H9 (cell line): ENCODE data around the gene R3HDM1. TPM values are rescaled to one million over a fixed set of nuclear protein-coding genes. Genes with fewer than 3 reads are reported as not detected.

Experiments used
- DNase-seq: peaks from one replicate; pipeline ENCODE4 v3.0.0-alpha.2; 2017
- H2AFZ ChIP-seq: one replicate; pipeline ENCODE4 v1.6.1; 2013; ENCODE audit warnings: mild to moderate bottlenecking, low read length, control low read depth, moderate library complexity
- H2AK5ac ChIP-seq: 2 replicates; pipeline ENCODE4 v1.6.1; 2013; ENCODE audit warnings: low read length, control low read depth, mixed read lengths; ENCODE audit not compliant: insufficient read length
- H2BK120ac ChIP-seq: one replicate; pipeline ENCODE4 v1.6.1; 2013; ENCODE audit warnings: low read depth, mild to moderate bottlenecking, low read length, control low read depth, inconsistent platforms; ENCODE audit not compliant: poor library complexity, severe bottlenecking
- H2BK12ac ChIP-seq: 2 replicates; pipeline ENCODE4 v1.6.1; 2013; ENCODE audit warnings: low read length, control low read depth, mixed read lengths, low read depth; ENCODE audit not compliant: insufficient read length
- H2BK15ac ChIP-seq: 2 replicates; pipeline ENCODE4 v1.6.1; 2013; ENCODE audit warnings: low read depth, low read length, control low read depth
- H2BK20ac ChIP-seq: one replicate; pipeline ENCODE4 v1.6.1; 2013; ENCODE audit warnings: low read depth, mild to moderate bottlenecking, low read length, control low read depth, inconsistent platforms; ENCODE audit not compliant: poor library complexity, severe bottlenecking
- H2BK5ac ChIP-seq: 2 replicates; pipeline ENCODE4 v1.6.1; 2013; ENCODE audit warnings: low read length, control low read depth, mixed read lengths; ENCODE audit not compliant: insufficient read length
- H3K14ac ChIP-seq: 2 replicates; pipeline ENCODE4 v1.6.1; 2013; ENCODE audit warnings: low read length, control low read depth; ENCODE audit not compliant: insufficient read depth
- H3K18ac ChIP-seq: 2 replicates; pipeline ENCODE4 v1.6.1; 2013; ENCODE audit warnings: low read depth, mild to moderate bottlenecking, mixed read lengths, low read length, control low read depth; ENCODE audit not compliant: insufficient read length
- H3K23ac ChIP-seq: 2 replicates; pipeline ENCODE4 v1.6.1; 2013; ENCODE audit warnings: low read length, control low read depth, mixed read lengths, low read depth; ENCODE audit not compliant: insufficient read length
- H3K23me2 ChIP-seq: 2 replicates; pipeline ENCODE4 v1.6.1; 2013; ENCODE audit warnings: low read depth, mild to moderate bottlenecking, mixed read lengths, low read length, control low read depth; ENCODE audit not compliant: insufficient read length, poor library complexity, severe bottlenecking
- H3K27ac ChIP-seq: 2 replicates; pipeline ENCODE4 v1.5.1; 2013; ENCODE audit warnings: low read length, control low read depth, mixed read lengths, low read depth; ENCODE audit not compliant: insufficient read length
- H3K27me3 ChIP-seq: 2 replicates; pipeline ENCODE4 v1.6.1; 2013; ENCODE audit warnings: low read length, control low read depth, inconsistent platforms; ENCODE audit not compliant: insufficient read depth
- H3K4ac ChIP-seq: 2 replicates; pipeline ENCODE4 v1.6.1; 2013; ENCODE audit warnings: low read depth, mild to moderate bottlenecking, control low read depth, inconsistent platforms, low read length, moderate library complexity
- H3K4me1 ChIP-seq: 2 replicates; pipeline ENCODE4 v1.6.1; 2013; ENCODE audit warnings: low read length, control low read depth, inconsistent platforms; ENCODE audit not compliant: insufficient read depth
- H3K4me2 ChIP-seq: 2 replicates; pipeline ENCODE4 v1.6.1; 2013; ENCODE audit warnings: low read length, control low read depth, mixed read lengths; ENCODE audit not compliant: insufficient read length, insufficient read depth
- H3K56ac ChIP-seq: 2 replicates; pipeline ENCODE4 v1.6.1; 2013; ENCODE audit warnings: low read depth, mild to moderate bottlenecking, mixed read lengths, low read length, control low read depth; ENCODE audit not compliant: insufficient read length
- H3K79me1 ChIP-seq: 2 replicates; pipeline ENCODE4 v1.6.1; 2013; ENCODE audit warnings: low read depth, mild to moderate bottlenecking, moderate library complexity, low read length, control low read depth, inconsistent platforms; ENCODE audit not compliant: insufficient read depth, poor library complexity, severe bottlenecking
- H3K79me2 ChIP-seq: 2 replicates; pipeline ENCODE4 v1.6.1; 2013; ENCODE audit warnings: low read length, control low read depth, inconsistent platforms; ENCODE audit not compliant: insufficient read depth
- H3K9ac ChIP-seq: 2 replicates; pipeline ENCODE4 v1.6.1; 2013; ENCODE audit warnings: low read length, control low read depth, mixed read lengths; ENCODE audit not compliant: insufficient read length; ENCODE audit errors: extremely low read depth
- H3K9me3 ChIP-seq: one replicate; pipeline ENCODE4 v1.6.1; 2013; ENCODE audit warnings: low read depth, low read length, inconsistent platforms; ENCODE audit not compliant: control insufficient read depth
- H3T11ph ChIP-seq: one replicate; pipeline ENCODE4 v1.6.1; 2013; ENCODE audit warnings: mild to moderate bottlenecking, low read length, control low read depth, inconsistent platforms
- H4K20me1 ChIP-seq: one replicate; pipeline ENCODE4 v1.6.1; 2013; ENCODE audit not compliant: control insufficient read depth, insufficient read length, insufficient read depth
- H4K5ac ChIP-seq: 2 replicates; pipeline ENCODE4 v1.6.1; 2013; ENCODE audit warnings: low read depth, mild to moderate bottlenecking, mixed read lengths, low read length, control low read depth; ENCODE audit not compliant: insufficient read length
- H4K8ac ChIP-seq: replicated peaks from 2 replicates; pipeline ENCODE4 v1.6.1; 2013; ENCODE audit warnings: low read length, control low read depth, mixed read lengths, low read depth; ENCODE audit not compliant: insufficient read length
- H4K91ac ChIP-seq: 2 replicates; pipeline ENCODE4 v1.6.1; 2013; ENCODE audit warnings: low read depth, mild to moderate bottlenecking, moderate library complexity, mixed read lengths, low read length, control low read depth; ENCODE audit not compliant: insufficient read length
- H3K27ac Mint-ChIP-seq, 3 experiments: 2 replicates in 2 of 3; 3 replicates in 1 of 3; pipeline ENCODE4 v1.8.0; 2020 to 2021; ENCODE audit warnings: mixed read lengths in 3 of 3, mild to moderate bottlenecking in 1 of 3, moderate library complexity in 1 of 3
- H3K27me3 Mint-ChIP-seq: 2 replicates; pipeline ENCODE4 v1.8.0; 2021; ENCODE audit warnings: low read depth, mild to moderate bottlenecking, moderate library complexity, mixed read lengths
- H3K36me3 Mint-ChIP-seq, 3 experiments: 2 replicates in 2 of 3; 3 replicates in 1 of 3; pipeline ENCODE4 v1.8.0; 2020 to 2021; ENCODE audit warnings: low read depth in 3 of 3, mixed read lengths in 3 of 3; ENCODE audit not compliant: insufficient read depth in 1 of 3
- H3K4me1 Mint-ChIP-seq, 2 experiments: 2 replicates each; pipeline ENCODE4 v1.8.0; 2020; ENCODE audit warnings: mixed read lengths in 2 of 2
- H3K4me3 Mint-ChIP-seq, 2 experiments: 2 replicates in 1 of 2; 3 replicates in 1 of 2; pipeline ENCODE4 v1.8.0; 2020 to 2021; ENCODE audit warnings: mild to moderate bottlenecking in 2 of 2, mixed read lengths in 2 of 2, moderate library complexity in 1 of 2
- H3K9me3 Mint-ChIP-seq, 2 experiments: 2 replicates in 1 of 2; 3 replicates in 1 of 2; pipeline ENCODE4 v1.8.0; 2020; ENCODE audit warnings: mild to moderate bottlenecking in 2 of 2, mixed read lengths in 2 of 2, moderate library complexity in 1 of 2
- WGBS: extraction: QIAGEN DNeasy Blood & Tissue Kit; methylation state at CpG from one replicate; pipeline ENCODE4 v1.1.7; 2013; ENCODE audit warnings: missing lambda C conversion rate, low lambda C conversion rate, mixed read lengths; ENCODE audit not compliant: insufficient read length; ENCODE audit errors: extremely low coverage; 5-methylcytosine and 5-hydroxymethylcytosine counted together
- total RNA-seq: library from RNA; stranded (reverse); gene quantifications from 2 replicates; pipeline ENCODE4 v1.2.1, GENCODE V29; 2021
- TF ChIP-seq, protein P1 (sequence below): fragments of 200-600 bp; sonication (generic); conservative IDR thresholded peaks from 3 replicates; pipeline ENCODE4 v1.8.0; 2021; ENCODE audit warnings: antibody characterized with exemption, mild to moderate bottlenecking

Gene R3HDM1
- total RNA-seq, 1 experiment from 2014 or later = 58.8 TPM

DNA sequence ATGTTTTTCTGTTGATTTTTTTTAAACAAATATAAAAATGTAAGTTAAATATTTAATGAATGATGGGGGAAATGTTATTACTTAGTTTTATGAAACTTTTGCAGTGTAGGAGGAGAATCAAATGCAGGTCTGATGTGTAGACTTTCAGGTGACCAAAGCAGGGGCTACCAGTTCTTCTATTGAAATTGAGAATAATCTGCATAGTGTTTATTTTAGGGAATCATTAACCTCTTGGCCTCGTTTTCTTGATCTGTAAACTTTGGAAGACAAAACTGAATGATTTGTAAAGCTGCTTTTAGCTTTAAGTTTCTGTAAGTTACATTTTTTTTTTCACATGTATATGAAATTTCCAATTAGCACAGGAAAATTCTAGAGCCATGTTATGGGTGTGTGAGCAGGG, 99.2 kb downstream of the R3HDM1 start:
- no peak overlapping the region for H2BK120ac ChIP-seq
- TF ChIP-seq, protein P1, sequence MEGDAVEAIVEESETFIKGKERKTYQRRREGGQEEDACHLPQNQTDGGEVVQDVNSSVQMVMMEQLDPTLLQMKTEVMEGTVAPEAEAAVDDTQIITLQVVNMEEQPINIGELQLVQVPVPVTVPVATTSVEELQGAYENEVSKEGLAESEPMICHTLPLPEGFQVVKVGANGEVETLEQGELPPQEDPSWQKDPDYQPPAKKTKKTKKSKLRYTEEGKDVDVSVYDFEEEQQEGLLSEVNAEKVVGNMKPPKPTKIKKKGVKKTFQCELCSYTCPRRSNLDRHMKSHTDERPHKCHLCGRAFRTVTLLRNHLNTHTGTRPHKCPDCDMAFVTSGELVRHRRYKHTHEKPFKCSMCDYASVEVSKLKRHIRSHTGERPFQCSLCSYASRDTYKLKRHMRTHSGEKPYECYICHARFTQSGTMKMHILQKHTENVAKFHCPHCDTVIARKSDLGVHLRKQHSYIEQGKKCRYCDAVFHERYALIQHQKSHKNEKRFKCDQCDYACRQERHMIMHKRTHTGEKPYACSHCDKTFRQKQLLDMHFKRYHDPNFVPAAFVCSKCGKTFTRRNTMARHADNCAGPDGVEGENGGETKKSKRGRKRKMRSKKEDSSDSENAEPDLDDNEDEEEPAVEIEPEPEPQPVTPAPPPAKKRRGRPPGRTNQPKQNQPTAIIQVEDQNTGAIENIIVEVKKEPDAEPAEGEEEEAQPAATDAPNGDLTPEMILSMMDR = no peak
- no peak overlapping the region for H3T11ph ChIP-seq
- no peak overlapping the region for H3K4ac ChIP-seq
- no peaks in the 10 kb centered on the region for H3K4me1 ChIP-seq
- Mint-ChIP-seq H3K27me3 (no peaks in the 10 kb centered on the region), H3K4me3 (no peak overlapping the region), H3K4me1 (no peaks in the 10 kb centered on the region), H3K9me3 (no peaks in the 10 kb centered on the region), H3K27ac (peak overlapping the region in 1 of 3 experiments; percentile 76; a peak in 1 of 7 replicates), H3K36me3 (peaks cover 0 to 10% (median 0%) of the 10 kb centered on the region in 3 experiments; a peak in 2 of 7 replicates)
- no peak overlapping the region for H3K4me2 ChIP-seq
- no peak overlapping the region for H3K9ac ChIP-seq
- no peak overlapping the region for H2AK5ac ChIP-seq
- no peak overlapping the region for H2BK12ac ChIP-seq
- H2AFZ ChIP-seq = no peak overlapping the region
- DNase-seq = no peak
- H4K91ac ChIP-seq = no peak overlapping the region
- H3K27ac ChIP-seq = no peak overlapping the region
- no peaks in the 10 kb centered on the region for H4K20me1 ChIP-seq
- no peak overlapping the region for H2BK20ac ChIP-seq
- H3K9me3 ChIP-seq = no peaks in the 10 kb centered on the region
- H3K23me2 ChIP-seq = no peaks in the 10 kb centered on the region
- no peaks in the 10 kb centered on the region for H3K27me3 ChIP-seq
- H3K56ac ChIP-seq = no peak overlapping the region
- H4K5ac ChIP-seq = no peak overlapping the region
- H3K79me1 ChIP-seq = no peaks in the 10 kb centered on the region
- H4K8ac ChIP-seq = no peak overlapping the region
- WGBS = no CpG with 5 or more reads among the region's 1 CpG
- no peak overlapping the region for H2BK5ac ChIP-seq
- no peak overlapping the region for H3K23ac ChIP-seq
- no peak overlapping the region for H3K18ac ChIP-seq
- H3K79me2 ChIP-seq = no peaks in the 10 kb centered on the region
- no peak overlapping the region for H2BK15ac ChIP-seq
- H3K14ac ChIP-seq = no peak overlapping the region
